Glutamatergic neuron (in vitro differentiated cells): ENCODE data around the gene PSME2. TPM values are rescaled to one million over a fixed set of nuclear protein-coding genes. Genes with fewer than 3 reads are reported as not detected.

Experiments used
- DNase-seq: peaks from one replicate; pipeline ENCODE4 v3.0.0; 2022
- H3K27ac Mint-ChIP-seq: one replicate; pipeline ENCODE4 v1.8.0; 2020; ENCODE audit warnings: mild to moderate bottlenecking, mixed read lengths, inconsistent platforms; ENCODE audit not compliant: unreplicated experiment
- H3K27me3 Mint-ChIP-seq: one replicate; pipeline ENCODE4 v1.8.0; 2020; ENCODE audit warnings: mild to moderate bottlenecking, moderate library complexity, mixed read lengths, inconsistent platforms; ENCODE audit not compliant: unreplicated experiment
- H3K36me3 Mint-ChIP-seq: one replicate; pipeline ENCODE4 v1.8.0; 2020; ENCODE audit warnings: mild to moderate bottlenecking, mixed read lengths, inconsistent platforms; ENCODE audit not compliant: unreplicated experiment
- H3K4me1 Mint-ChIP-seq: one replicate; pipeline ENCODE4 v1.8.0; 2020; ENCODE audit warnings: mild to moderate bottlenecking, low read depth, mixed read lengths, inconsistent platforms; ENCODE audit not compliant: unreplicated experiment
- H3K4me3 Mint-ChIP-seq: one replicate; pipeline ENCODE4 v1.8.0; 2020; ENCODE audit warnings: mild to moderate bottlenecking, mixed read lengths, inconsistent platforms; ENCODE audit not compliant: unreplicated experiment
- H3K9me3 Mint-ChIP-seq: one replicate; pipeline ENCODE4 v1.8.0; 2020; ENCODE audit warnings: mild to moderate bottlenecking, moderate library complexity, mixed read lengths, inconsistent platforms; ENCODE audit not compliant: unreplicated experiment
- CTCF ChIP-seq: fragments of 200-600 bp; sonication (generic); IDR thresholded peaks from one replicate; pipeline ENCODE4 v1.5.0; 2021; ENCODE audit not compliant: partially characterized antibody, unreplicated experiment
- total RNA-seq: library from RNA; stranded (reverse); fragmentation: NEBNext Ultra II Directional; extraction: Animal tissue kit (Norgen Biotek cat#: 25700); gene quantifications from one replicate; pipeline ENCODE4 v1.2.1, GENCODE V29; 2021; ENCODE audit not compliant: unreplicated experiment

PSME2 gene
- total RNA-seq, 1 donor from 2014 or later: 58.9 TPM

- Mint-ChIP-seq H3K9me3 (peaks cover 3% of the 10 kb centered on the region), H3K4me3 (peak overlapping the region; percentile 85), H3K4me1 (no peaks in the 10 kb centered on the region), H3K27me3 (peaks cover 3% of the 10 kb centered on the region), H3K27ac (no peak overlapping the region), H3K36me3 (no peaks in the 10 kb centered on the region)
- no peak for TF ChIP-seq CTCF
- no peak for DNase-seq
These were observed 41.1 kb upstream of the PSME2 start for GRCh38 chr14:24187539-24187915.

GRCh38 chr14:24186831-24187538 is 40.6 kb upstream of the PSME2 start:
- peaks cover 3% of the 10 kb centered on the region for H3K9me3 Mint-ChIP-seq
- H3K27ac Mint-ChIP-seq: no peak overlapping the region
- H3K4me1 Mint-ChIP-seq: no peaks in the 10 kb centered on the region
- no peaks in the 10 kb centered on the region for H3K36me3 Mint-ChIP-seq
- peaks cover 3% of the 10 kb centered on the region for H3K27me3 Mint-ChIP-seq
- no peak for TF ChIP-seq CTCF
- no peak for DNase-seq
- peak overlapping the region; percentile 67 for H3K4me3 Mint-ChIP-seq

- Mint-ChIP-seq H3K9me3 (peaks cover 3% of the 10 kb centered on the region), H3K4me1 (peaks cover 2% of the 10 kb centered on the region), H3K27ac (no peak overlapping the region), H3K27me3 (peaks cover 7% of the 10 kb centered on the region), H3K36me3 (no peaks in the 10 kb centered on the region), H3K4me3 (no peak overlapping the region)
- no peak for DNase-seq
- no peak for TF ChIP-seq CTCF
These were observed 39.3 kb upstream of the PSME2 start for GRCh38 chr14:24185741-24186140.

- TF ChIP-seq CTCF: no peak
- no peaks in the 10 kb centered on the region for H3K36me3 Mint-ChIP-seq
- no peak for DNase-seq
- H3K27me3 Mint-ChIP-seq: peaks cover 8% of the 10 kb centered on the region
- H3K9me3 Mint-ChIP-seq: peaks cover 4% of the 10 kb centered on the region
- H3K27ac Mint-ChIP-seq: no peak overlapping the region
- peaks cover 2% of the 10 kb centered on the region for H3K4me1 Mint-ChIP-seq
- H3K4me3 Mint-ChIP-seq: no peak overlapping the region
These were observed 38.6 kb upstream of the PSME2 start for GRCh38 chr14:24185026-24185425.

- TF ChIP-seq CTCF: no peak
- peaks cover 8% of the 10 kb centered on the region for H3K27me3 Mint-ChIP-seq
- no peak for DNase-seq
- no peak overlapping the region for H3K27ac Mint-ChIP-seq
- H3K9me3 Mint-ChIP-seq: peaks cover 5% of the 10 kb centered on the region
- peaks cover 5% of the 10 kb centered on the region for H3K4me1 Mint-ChIP-seq
- no peaks in the 10 kb centered on the region for H3K36me3 Mint-ChIP-seq
- no peak overlapping the region for H3K4me3 Mint-ChIP-seq
These were observed 37.9 kb upstream of the PSME2 start for GRCh38 chr14:24184104-24184970.
